HFF-Myc (cell line): ENCODE data around the gene C1orf226.

Experiments used
- DNase-seq: peaks from one replicate; pipeline ENCODE4 v3.0.0-alpha.2; 2011; ENCODE audit warnings: low read depth; ENCODE audit errors: extremely low read depth
- H3K4me3 ChIP-seq: replicated peaks from 2 replicates; pipeline ENCODE4 v1.5.1; 2011; ENCODE audit warnings: low read depth, mild to moderate bottlenecking, control low read depth, low read length
- CTCF ChIP-seq: IDR thresholded peaks from 2 replicates; pipeline ENCODE4 v1.5.1; 2012; ENCODE audit warnings: mild to moderate bottlenecking, low read depth, low read length, control low read depth; ENCODE audit errors: missing control alignments

Gene C1orf226

GRCh38 chr1:162369571-162369970 lies 12.0 kb upstream of the C1orf226 start:
- no peak overlapping the region for H3K4me3 ChIP-seq
- no peak for DNase-seq
- TF ChIP-seq CTCF: no peak

DNA sequence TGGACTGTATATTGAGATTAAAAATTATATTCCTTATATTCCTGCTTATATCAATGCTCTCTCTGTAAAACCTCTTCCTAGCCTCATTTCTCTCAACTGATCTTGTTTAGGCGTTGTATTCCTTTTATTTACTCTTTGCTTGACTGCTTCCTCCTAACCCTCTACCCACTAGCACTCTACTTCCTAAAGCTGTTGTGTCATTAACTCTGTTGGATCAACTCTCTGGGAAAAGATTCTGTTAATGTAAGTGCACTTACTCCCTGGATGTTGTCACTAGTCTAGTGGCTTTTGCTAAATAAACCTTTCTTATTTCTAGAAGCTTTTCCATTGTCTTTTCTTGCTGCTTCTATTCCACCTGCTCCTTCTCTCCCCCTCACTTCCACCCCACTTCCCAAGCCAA lies 11.4 kb upstream of the C1orf226 start:
- DNase-seq: no peak
- no peak overlapping the region for H3K4me3 ChIP-seq
- no peak for TF ChIP-seq CTCF

GRCh38 chr1:162370721-162371120 lies 10.8 kb upstream of the C1orf226 start:
- no peak for DNase-seq
- no peak for TF ChIP-seq CTCF

GRCh38 chr1:162371611-162372010 lies 9.9 kb upstream of the C1orf226 start:
- H3K4me3 ChIP-seq: no peak overlapping the region
- DNase-seq: no peak
- no peak for TF ChIP-seq CTCF

More at GRCh38 chr1:162370721-162371120, 10.8 kb upstream of the C1orf226 start:
- H3K4me3 ChIP-seq: no peak overlapping the region

DNA sequence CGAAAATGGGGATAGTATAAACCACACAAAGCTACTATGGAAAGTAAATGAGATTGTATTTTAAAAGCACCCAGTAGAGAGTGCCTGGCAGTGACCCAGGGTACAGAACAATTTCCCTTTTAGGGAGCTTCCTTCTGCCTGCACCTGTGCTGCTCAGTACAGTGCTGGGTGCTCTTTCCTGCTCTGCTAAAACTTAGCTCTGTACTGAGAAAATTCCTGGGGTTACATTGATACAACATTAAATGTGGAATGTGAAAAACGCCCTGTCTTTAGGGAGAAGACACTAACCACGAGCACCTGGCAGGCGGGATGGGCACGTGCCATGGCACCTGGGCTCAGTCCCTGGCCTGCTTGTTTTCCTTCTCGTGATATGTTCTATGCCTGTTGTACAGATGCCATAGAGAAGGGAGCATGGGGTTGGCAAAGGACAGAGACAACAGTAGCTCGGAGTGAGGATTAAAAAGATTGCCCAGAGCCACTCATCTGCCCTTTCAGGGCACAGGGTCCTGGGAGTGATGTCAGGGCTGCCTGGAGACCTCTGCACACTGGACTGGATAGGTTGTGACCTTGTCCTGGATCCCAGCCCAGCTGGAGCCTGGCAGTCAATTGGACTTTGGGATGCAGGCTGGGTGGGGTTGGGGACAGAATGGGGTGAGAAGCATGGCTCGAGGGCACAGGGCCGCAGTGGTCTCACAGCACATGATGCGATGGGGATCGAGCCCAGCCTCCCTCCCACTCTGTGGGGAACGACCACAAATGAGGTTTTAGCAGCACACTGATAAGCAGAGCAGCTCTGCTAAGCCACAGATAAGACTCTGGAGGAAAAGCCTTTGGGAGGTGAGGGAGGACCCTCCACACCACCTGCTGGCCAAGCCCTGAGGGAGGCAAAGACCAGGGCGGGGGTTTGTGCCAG lies 9.1 kb upstream of the C1orf226 start:
- no peak overlapping the region for H3K4me3 ChIP-seq
- TF ChIP-seq CTCF: no peak
- no peak for DNase-seq

- no peak for TF ChIP-seq CTCF
- H3K4me3 ChIP-seq: no peak overlapping the region
- DNase-seq: no peak
Observed at GRCh38 chr1:162373072-162373427, 8.5 kb upstream of the C1orf226 start.
